ENCODE data around the gene NLE1. TPM values are rescaled to one million over a fixed set of nuclear protein-coding genes. Genes with fewer than 3 reads are reported as not detected.

Gene NLE1
- total RNA-seq: 10 to 100 TPM in 1 of 2 donors, 1 to 10 TPM in 1; 8.1 to 10.7 TPM

GRCh38 chr17:35141681-35142466, at the start of gene NLE1:
TSS of gene NLE1 (minus strand) at chr17:35142303. CDS start at chr17:35142275, 28 bp downstream.
- Histone ChIP-seq H3K9me3 (no peaks in the 10 kb centered on the region), H3K36me3 (peaks cover 16% of the 10 kb centered on the region), H3K27me3 (replicated peaks; ENCODE audit: insufficient read depth) (no peaks in the 10 kb centered on the region), H3K4me1 (ENCODE audit: control insufficient read depth in 1 of 2, low read depth in 2 of 2) (peaks cover 7 to 14% of the 10 kb centered on the region in 2 donors), H3K27ac (no peak within 1 kb of the TSS), H3K4me3 (peak within 1 kb of the TSS; percentile 80)
- peak; percentile 62 for ATAC-seq (ENCODE audit: insufficient number of reproducible peaks, low FRiP score, low read depth)
- peak; percentile 90 for TF ChIP-seq CTCF (IDR thresholded peaks at IDR 0.05)
- DNase-seq (ENCODE audit: low spot score): peak; percentile 24

- ATAC-seq (ENCODE audit: insufficient number of reproducible peaks, low FRiP score, low read depth) (no peak), DNase-seq (ENCODE audit: low spot score) (no peak)
- no peaks in the 10 kb centered on the region for H3K4me1 ChIP-seq (ENCODE audit: control insufficient read depth in 1 of 2, low read depth in 2 of 2)
- H3K27me3 ChIP-seq (replicated peaks; ENCODE audit: insufficient read depth): no peaks in the 10 kb centered on the region
- no peak for TF ChIP-seq CTCF (IDR thresholded peaks at IDR 0.05)
- no peak overlapping the region for H3K27ac ChIP-seq
- no peak overlapping the region for H3K4me3 ChIP-seq
- no peaks in the 10 kb centered on the region for H3K9me3 ChIP-seq
- no peaks in the 10 kb centered on the region for H3K36me3 ChIP-seq
Observed at GRCh38 chr17:35191001-35191695, 49.0 kb upstream of the NLE1 start.

- no peaks in the 10 kb centered on the region for H3K4me1 ChIP-seq (ENCODE audit: control insufficient read depth in 1 of 2, low read depth in 2 of 2)
- H3K27ac ChIP-seq: no peak overlapping the region
- H3K27me3 ChIP-seq (replicated peaks; ENCODE audit: insufficient read depth): no peaks in the 10 kb centered on the region
- no peaks in the 10 kb centered on the region for H3K36me3 ChIP-seq
- no peak overlapping the region for H3K4me3 ChIP-seq
- no peak for TF ChIP-seq CTCF (IDR thresholded peaks at IDR 0.05)
- ATAC-seq (ENCODE audit: insufficient number of reproducible peaks, low FRiP score, low read depth): no peak
- no peak for DNase-seq (ENCODE audit: low spot score)
- H3K9me3 ChIP-seq: no peaks in the 10 kb centered on the region
Observed at GRCh38 chr17:35189291-35189690, 47.2 kb upstream of the NLE1 start.

- ATAC-seq (ENCODE audit: insufficient number of reproducible peaks, low FRiP score, low read depth) (no peak), DNase-seq (ENCODE audit: low spot score) (no peak)
- no peak for TF ChIP-seq CTCF (IDR thresholded peaks at IDR 0.05)
- H3K9me3 ChIP-seq: no peaks in the 10 kb centered on the region
- no peak overlapping the region for H3K4me3 ChIP-seq
- H3K36me3 ChIP-seq: no peaks in the 10 kb centered on the region
- H3K27ac ChIP-seq: no peak overlapping the region
- H3K4me1 ChIP-seq (ENCODE audit: control insufficient read depth in 1 of 2, low read depth in 2 of 2): no peaks in the 10 kb centered on the region
- H3K27me3 ChIP-seq (replicated peaks; ENCODE audit: insufficient read depth): no peaks in the 10 kb centered on the region
Observed at GRCh38 chr17:35188111-35188510, 46.0 kb upstream of the NLE1 start.

- no peak for DNase-seq (ENCODE audit: low spot score)
- no peaks in the 10 kb centered on the region for H3K4me1 ChIP-seq (ENCODE audit: control insufficient read depth in 1 of 2, low read depth in 2 of 2)
- H3K4me3 ChIP-seq: no peak overlapping the region
- no peaks in the 10 kb centered on the region for H3K36me3 ChIP-seq
- no peak overlapping the region for H3K27ac ChIP-seq
- TF ChIP-seq CTCF (IDR thresholded peaks at IDR 0.05): no peak
- H3K27me3 ChIP-seq (replicated peaks; ENCODE audit: insufficient read depth): no peaks in the 10 kb centered on the region
- H3K9me3 ChIP-seq: no peaks in the 10 kb centered on the region
- no peak for ATAC-seq (ENCODE audit: insufficient number of reproducible peaks, low FRiP score, low read depth)
Observed at GRCh38 chr17:35187481-35187880, 45.4 kb upstream of the NLE1 start.

Measured in thoracic aorta (tissue), 2 donors.